COLO668 (cell line): ENCODE measurements around the gene METTL27.
"Not testable (repeated sequence)": the region's sequence is repeated elsewhere in the genome, so short reads cannot be mapped to it uniquely, and the experiment has no call there.

ENCODE experiments used
- DNase-seq: peaks from one replicate; lab custom pipeline; 2025; ENCODE audit not compliant: unreplicated experiment; lab: John Stamatoyannopoulos, UW

METTL27 gene

DNA sequence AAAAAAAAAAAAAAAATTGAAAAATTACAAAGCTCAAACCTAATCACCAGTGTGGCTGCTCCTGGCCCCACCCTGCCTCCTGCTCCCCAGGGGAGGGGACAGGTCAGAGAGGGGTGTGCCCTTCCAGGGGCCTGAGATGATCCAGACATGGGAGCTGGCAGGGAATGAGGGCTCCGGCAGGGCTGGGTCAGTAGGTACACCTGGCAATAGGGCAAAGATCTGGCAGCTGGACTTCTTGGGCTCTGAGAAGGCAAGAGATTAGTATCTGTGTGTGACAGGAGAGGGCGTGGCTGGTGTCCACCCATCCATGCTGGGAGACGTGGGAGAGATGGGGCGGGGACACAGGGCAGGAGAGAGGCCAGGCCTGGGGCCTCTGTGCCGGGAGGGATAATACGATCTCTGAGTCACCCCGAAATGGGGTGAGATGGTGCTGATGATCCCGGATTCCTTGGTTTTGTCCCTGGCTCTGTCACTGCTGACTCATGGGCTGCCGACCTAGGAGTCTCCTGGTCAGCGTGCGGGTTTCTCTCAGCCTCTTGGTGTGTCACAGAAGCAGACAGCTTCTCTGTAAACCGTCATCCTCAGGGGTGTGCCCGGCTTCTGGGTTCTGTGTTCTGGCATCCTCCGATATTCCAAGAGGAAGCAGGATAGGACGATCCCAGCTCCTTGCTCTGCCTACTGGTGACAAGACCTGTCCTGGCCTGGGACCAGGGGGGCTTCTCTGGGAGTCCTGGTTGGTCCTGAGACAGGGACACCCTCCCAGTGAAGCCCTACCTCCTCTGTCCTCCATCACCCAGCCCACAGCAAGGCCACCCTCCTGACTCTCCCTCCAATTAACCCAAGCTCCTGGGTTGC lies 19.8 kb downstream of the METTL27 start:
- peak; percentile 82 for DNase-seq

GRCh38 chr7:73821597-73822285 lies 20.6 kb downstream of the METTL27 start:
- DNase-seq, result not testable (repeated sequence)

DNA sequence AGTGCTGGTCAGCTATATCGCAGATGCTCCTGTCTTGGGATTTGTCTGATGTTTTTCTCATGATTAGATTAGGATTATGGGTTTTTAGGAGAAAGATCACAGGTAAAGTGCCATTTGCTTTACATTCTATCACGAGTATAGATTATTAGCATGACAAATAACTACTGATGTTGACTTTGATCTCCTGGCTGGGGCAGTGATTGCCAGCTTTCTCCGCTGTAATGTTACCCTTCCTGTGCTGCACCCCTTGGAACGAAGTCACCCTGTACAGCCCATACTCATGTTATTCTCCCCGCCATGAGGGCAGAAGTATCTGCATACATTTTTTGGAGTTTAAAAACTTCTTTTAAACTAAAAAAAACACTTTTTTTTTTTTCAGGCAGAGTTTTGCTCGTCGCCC lies 22.3 kb downstream of the METTL27 start:
- DNase-seq, result no peak

DNA sequence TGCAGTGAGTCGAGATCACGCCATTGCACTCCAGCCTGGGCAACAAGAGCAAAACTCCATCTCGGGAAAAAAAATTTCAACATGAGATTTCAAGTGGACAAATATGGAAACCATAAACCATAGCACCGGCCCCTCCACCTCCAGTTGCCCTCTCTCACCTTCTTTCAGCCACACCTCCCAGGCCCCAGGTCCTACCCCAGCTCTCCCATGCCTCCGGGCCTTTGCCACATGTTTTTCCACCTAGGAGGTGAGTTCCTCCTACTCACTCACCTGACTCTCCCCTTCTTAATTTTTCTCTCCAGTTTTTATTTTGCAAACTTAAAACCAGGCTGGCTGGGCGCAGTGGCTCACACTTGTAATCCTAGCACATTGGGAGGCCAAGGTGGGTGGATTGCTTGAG lies 25.2 kb downstream of the METTL27 start:
- no peak for DNase-seq

- no peak for DNase-seq
Measured at GRCh38 chr7:73815436-73815835, 26.9 kb downstream of the METTL27 start.

DNA sequence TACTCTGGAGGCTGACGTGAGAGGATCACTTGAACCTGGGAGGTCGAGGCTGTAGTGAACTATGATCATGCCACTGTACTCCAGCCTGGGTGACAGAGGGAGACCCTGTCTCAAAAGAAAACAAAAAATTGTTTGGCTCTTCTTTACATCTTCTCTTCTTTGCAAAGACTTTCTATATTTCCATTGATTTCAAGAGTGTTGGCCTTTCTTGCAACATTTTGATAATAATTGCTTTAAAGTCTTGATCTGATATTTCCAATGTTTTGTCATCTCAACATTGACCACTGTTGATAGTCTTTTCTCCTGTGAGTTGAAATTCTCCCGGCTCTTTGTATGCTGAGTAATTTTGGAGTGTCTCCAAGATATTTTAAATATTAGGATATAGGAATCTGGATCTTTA lies 29.3 kb downstream of the METTL27 start:
- no peak for DNase-seq

GRCh38 chr7:73811760-73812168 lies 30.6 kb downstream of the METTL27 start:
- DNase-seq, result peak; percentile 77

DNA sequence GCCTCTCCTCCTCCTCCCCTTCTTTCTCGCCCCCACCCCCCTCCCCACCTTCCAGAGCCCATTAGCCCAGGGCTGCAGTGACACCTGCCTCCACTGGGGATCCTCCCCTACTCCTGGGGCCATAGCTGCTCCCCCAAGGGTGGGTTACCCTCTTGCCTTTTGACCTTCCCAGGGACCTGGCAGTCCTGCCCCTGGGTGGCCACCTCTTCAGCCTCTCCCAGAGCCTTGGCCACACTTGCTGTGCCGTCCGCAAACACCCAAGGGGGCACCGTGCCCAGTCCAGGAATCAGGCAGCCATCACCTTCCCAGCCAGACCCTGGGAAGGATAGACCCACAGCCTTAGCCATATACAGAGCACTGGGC lies 31.3 kb downstream of the METTL27 start:
- DNase-seq, result no peak

DNA sequence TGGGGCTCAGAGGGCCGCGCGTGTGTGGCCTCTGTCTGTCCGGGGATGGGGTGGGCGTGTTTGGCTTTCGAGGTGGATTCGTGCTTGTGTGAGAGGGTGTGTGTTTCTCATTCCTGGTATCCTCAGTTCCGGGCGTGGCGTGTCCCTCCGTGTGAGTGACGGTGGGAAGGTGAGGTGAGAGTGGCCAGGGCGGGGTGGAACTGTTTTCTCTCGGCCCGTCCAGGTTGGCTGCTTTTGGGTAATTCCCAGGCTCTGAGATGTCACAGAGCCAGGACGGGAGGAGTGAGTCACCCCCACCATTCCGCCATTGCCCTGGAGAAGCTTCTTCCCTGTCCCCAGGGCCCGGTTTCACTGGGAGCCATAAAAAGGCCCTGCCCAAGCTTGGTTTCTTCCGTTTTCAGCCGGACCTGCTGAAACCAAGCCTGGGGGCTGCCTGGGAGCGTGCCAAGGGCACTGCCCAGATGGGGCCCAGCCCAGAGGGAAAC lies 32.8 kb downstream of the METTL27 start:
- DNase-seq, result no peak

- DNase-seq, result no peak
Measured at GRCh38 chr7:73802459-73802858, 39.9 kb downstream of the METTL27 start.

DNA sequence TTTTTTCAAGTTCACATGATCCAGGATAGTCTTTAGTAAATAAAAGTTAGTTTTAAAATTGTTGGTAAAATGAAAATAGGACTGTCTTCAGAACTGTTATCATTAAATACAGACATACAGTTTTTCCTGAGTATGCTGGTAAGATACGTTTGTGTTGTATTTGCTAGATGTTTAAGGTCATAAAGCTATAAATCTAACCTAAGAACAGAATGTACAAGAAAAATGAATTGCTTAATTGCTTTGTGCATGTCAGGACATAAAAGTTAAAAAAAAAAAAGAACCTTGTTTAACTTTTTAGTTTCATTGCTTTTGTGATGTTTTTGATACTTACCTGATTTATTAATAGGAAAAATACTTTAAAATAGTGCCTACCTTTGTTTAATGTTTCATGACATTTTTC lies 40.7 kb downstream of the METTL27 start:
- no peak for DNase-seq

- no peak for DNase-seq
Measured at GRCh38 chr7:73799282-73800141, 42.8 kb downstream of the METTL27 start.

- DNase-seq, result not testable (repeated sequence)
Measured at GRCh38 chr7:73797176-73797575, 45.1 kb downstream of the METTL27 start.

- not testable (repeated sequence) for DNase-seq
Measured at GRCh38 chr7:73796656-73797055, 45.7 kb downstream of the METTL27 start.

- DNase-seq, result not testable (repeated sequence)
Measured at GRCh38 chr7:73795188-73795587, 47.1 kb downstream of the METTL27 start.

GRCh38 chr7:73791170-73791690 lies 51.1 kb downstream of the METTL27 start:
- not testable (repeated sequence) for DNase-seq

DNA sequence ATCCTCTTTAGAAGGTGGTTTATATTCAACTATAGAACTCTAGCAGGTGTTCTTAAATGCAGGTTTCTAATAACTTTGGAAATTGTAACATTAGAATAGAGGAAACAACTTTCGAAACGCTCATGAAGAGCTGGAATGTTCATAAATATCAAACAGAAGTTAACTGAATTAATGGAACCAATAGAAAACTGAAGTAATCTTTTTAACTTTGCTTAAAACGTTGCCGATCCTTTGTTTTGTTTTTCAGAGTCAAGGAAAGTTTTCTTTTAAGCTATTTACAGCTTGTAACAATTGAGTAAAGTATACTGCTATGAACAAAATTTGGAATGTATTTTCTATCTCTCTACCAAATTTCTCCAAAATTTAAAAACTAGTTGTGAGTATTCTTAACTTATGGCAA lies 53.3 kb downstream of the METTL27 start:
- no peak for DNase-seq

DNA sequence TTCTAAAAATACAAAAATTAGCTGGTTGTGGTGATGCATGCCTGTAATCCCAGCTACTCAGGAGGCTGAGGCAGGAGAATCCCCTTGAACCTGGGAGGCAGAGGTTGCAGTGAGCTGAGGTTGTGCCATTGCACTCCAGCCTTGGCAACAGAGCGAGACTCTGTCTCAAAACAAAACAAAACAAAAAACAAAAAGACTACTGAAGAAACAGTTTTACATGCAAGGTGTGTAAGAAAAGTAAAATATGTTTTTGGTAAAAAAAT lies 54.6 kb downstream of the METTL27 start:
- not testable (repeated sequence) for DNase-seq

- DNase-seq, result no peak
Measured at GRCh38 chr7:73786588-73786987, 55.7 kb downstream of the METTL27 start.
